ENCODE measurements around the gene OPTN.
A peak's percentile ranks its signal among the peaks of the same experiment; 100 is the strongest.
"Not testable (repeated sequence)": the region's sequence is repeated elsewhere in the genome, so short reads cannot be mapped to it uniquely, and the experiment has no call there.

Gene OPTN

GRCh38 chr10:13120786-13121499 lies 21.0 kb downstream of the OPTN start:
- no peak for DNase-seq (ENCODE audit: low read depth)

- no peak for DNase-seq (ENCODE audit: low read depth)
These were observed 21.5 kb downstream of the OPTN start for GRCh38 chr10:13121500-13121854.

- DNase-seq (ENCODE audit: low read depth) = no peak
These were observed 36.7 kb downstream of the OPTN start for GRCh38 chr10:13136651-13137050.

GRCh38 chr10:13139150-13139549 lies 39.2 kb downstream of the OPTN start:
- no peak for DNase-seq (ENCODE audit: low read depth)

- no peak for DNase-seq (ENCODE audit: low read depth)
These were observed 39.7 kb downstream of the OPTN start for GRCh38 chr10:13139676-13140075.

GRCh38 chr10:13140627-13141190 lies 40.7 kb downstream of the OPTN start:
- no peak for DNase-seq (ENCODE audit: low read depth)

GRCh38 chr10:13143766-13144165 lies 43.8 kb downstream of the OPTN start:
- DNase-seq (ENCODE audit: low read depth) = no peak

- DNase-seq (ENCODE audit: low read depth) = no peak
These were observed 44.9 kb downstream of the OPTN start for GRCh38 chr10:13144814-13145213.

- no peak for DNase-seq (ENCODE audit: low read depth)
These were observed 46.4 kb downstream of the OPTN start for GRCh38 chr10:13146379-13146778.

GRCh38 chr10:13147161-13147560 lies 47.2 kb downstream of the OPTN start:
- DNase-seq (ENCODE audit: low read depth) = no peak

- DNase-seq (ENCODE audit: low read depth) = no peak
These were observed 52.3 kb downstream of the OPTN start for GRCh38 chr10:13152296-13152695.

- not testable (repeated sequence) for DNase-seq (ENCODE audit: low read depth)
These were observed 55.9 kb downstream of the OPTN start for GRCh38 chr10:13155860-13156259.

GRCh38 chr10:13158401-13158800 lies 58.4 kb downstream of the OPTN start:
- no peak for DNase-seq (ENCODE audit: low read depth)

GRCh38 chr10:13160934-13161856 lies 61.2 kb downstream of the OPTN start, which contains the start of gene MCM10:
Gene MCM10 (plus strand): TSS chr10:13161558. CDS start chr10:13164203, 2,645 bp downstream.
- DNase-seq (ENCODE audit: low read depth) = peak; percentile 94

GRCh38 chr10:13161857-13162271 lies 61.9 kb downstream of the OPTN start:
- DNase-seq (ENCODE audit: low read depth) = no peak

GRCh38 chr10:13163859-13164258 lies 63.9 kb downstream of the OPTN start:
- no peak for DNase-seq (ENCODE audit: low read depth)

- no peak for DNase-seq (ENCODE audit: low read depth)
These were observed 65.2 kb downstream of the OPTN start for GRCh38 chr10:13165177-13165576.

GRCh38 chr10:13167568-13167967 lies 67.6 kb downstream of the OPTN start:
- DNase-seq (ENCODE audit: low read depth) = no peak

GRCh38 chr10:13168781-13169180 lies 68.8 kb downstream of the OPTN start:
- DNase-seq (ENCODE audit: low read depth) = no peak

- DNase-seq (ENCODE audit: low read depth) = no peak
These were observed 73.7 kb downstream of the OPTN start for GRCh38 chr10:13173616-13174015.

GRCh38 chr10:13180788-13181187 lies 80.8 kb downstream of the OPTN start:
- DNase-seq (ENCODE audit: low read depth) = no peak

- no peak for DNase-seq (ENCODE audit: low read depth)
These were observed 82.5 kb downstream of the OPTN start for GRCh38 chr10:13182424-13182823.

GRCh38 chr10:13183625-13184024 lies 83.7 kb downstream of the OPTN start:
- no peak for DNase-seq (ENCODE audit: low read depth)
